SK-N-SH treated with all-trans-retinoic acid at 6 μM for 48 hours (cell line): ENCODE data around the gene AKNA.

Experiments used
- BACH2 ChIP-seq: fragments of 250-450 bp; sonication (Bioruptor Pico); IDR thresholded peaks from 2 replicates; pipeline ENCODE4 v1.9.0; 2021; ENCODE audit warnings: mild to moderate bottlenecking, borderline replicate concordance
- CREB5 ChIP-seq: fragments of 250-450 bp; sonication (Bioruptor Pico); IDR thresholded peaks from 2 replicates; pipeline ENCODE4 v1.5.1; 2020; ENCODE audit warnings: low read depth, mild to moderate bottlenecking, moderate library complexity
- GLIS3 ChIP-seq: fragments of 250-450 bp; sonication (Bioruptor Pico); IDR thresholded peaks from 2 replicates; pipeline ENCODE4 v1.5.0; 2020; ENCODE audit warnings: mild to moderate bottlenecking, moderate library complexity
- PATZ1 ChIP-seq: fragments of 250-450 bp; sonication (Bioruptor Pico); IDR thresholded peaks from 2 replicates; pipeline ENCODE4 v1.8.0; 2020; ENCODE audit warnings: mild to moderate bottlenecking, moderate library complexity, borderline replicate concordance
- PPARA ChIP-seq: fragments of 250-450 bp; sonication (Bioruptor Pico); IDR thresholded peaks from 2 replicates; pipeline ENCODE4 v1.5.0; 2020; ENCODE audit warnings: mild to moderate bottlenecking, borderline replicate concordance
- RARB ChIP-seq: fragments of 250-450 bp; sonication (Bioruptor Pico); IDR thresholded peaks from 2 replicates; pipeline ENCODE4 v1.8.0; 2021; ENCODE audit warnings: mild to moderate bottlenecking, moderate library complexity
- SNAI2 ChIP-seq: fragments of 250-450 bp; sonication (Bioruptor Pico); IDR thresholded peaks from 2 replicates; pipeline ENCODE4 v1.5.0; 2020; ENCODE audit warnings: mild to moderate bottlenecking, moderate library complexity
- TOX ChIP-seq: fragments of 250-450 bp; sonication (Bioruptor Pico); IDR thresholded peaks from 2 replicates; pipeline ENCODE4 v1.8.0; 2021; ENCODE audit warnings: mild to moderate bottlenecking, moderate library complexity, borderline replicate concordance
- ZC3H10 ChIP-seq: fragments of 250-450 bp; sonication (Bioruptor Pico); IDR thresholded peaks from 2 replicates; pipeline ENCODE4 v1.5.1; 2021; ENCODE audit warnings: mild to moderate bottlenecking, moderate library complexity
- ZFP3 ChIP-seq: fragments of 250-450 bp; sonication (Bioruptor Pico); IDR thresholded peaks from 2 replicates; pipeline ENCODE4 v1.5.0; 2020; ENCODE audit warnings: mild to moderate bottlenecking, moderate library complexity
- ZFP30 ChIP-seq: fragments of 450-650 bp; formaldehyde crosslinking; IDR thresholded peaks from 2 replicates; pipeline ENCODE4 v1.5.0; 2022; ENCODE audit warnings: mild to moderate bottlenecking, moderate library complexity
- ZNF565 ChIP-seq: fragments of 450-650 bp; formaldehyde crosslinking; conservative IDR thresholded peaks from 2 replicates; pipeline ENCODE4 v1.5.0; 2020; ENCODE audit warnings: low read depth, mild to moderate bottlenecking, moderate library complexity
- TF ChIP-seq, protein P1 (sequence below): fragments of 250-450 bp; sonication (Bioruptor Pico); IDR thresholded peaks from 2 replicates; pipeline ENCODE4 v1.8.0; 2021; ENCODE audit warnings: low read depth, mild to moderate bottlenecking, moderate library complexity, borderline replicate concordance

GRCh38 chr9:114374936-114375335 lies 12.8 kb downstream of the AKNA start:
- TF ChIP-seq ZFP3 (CRISPR knock-in tag): no peak
- TF ChIP-seq, protein P1, sequence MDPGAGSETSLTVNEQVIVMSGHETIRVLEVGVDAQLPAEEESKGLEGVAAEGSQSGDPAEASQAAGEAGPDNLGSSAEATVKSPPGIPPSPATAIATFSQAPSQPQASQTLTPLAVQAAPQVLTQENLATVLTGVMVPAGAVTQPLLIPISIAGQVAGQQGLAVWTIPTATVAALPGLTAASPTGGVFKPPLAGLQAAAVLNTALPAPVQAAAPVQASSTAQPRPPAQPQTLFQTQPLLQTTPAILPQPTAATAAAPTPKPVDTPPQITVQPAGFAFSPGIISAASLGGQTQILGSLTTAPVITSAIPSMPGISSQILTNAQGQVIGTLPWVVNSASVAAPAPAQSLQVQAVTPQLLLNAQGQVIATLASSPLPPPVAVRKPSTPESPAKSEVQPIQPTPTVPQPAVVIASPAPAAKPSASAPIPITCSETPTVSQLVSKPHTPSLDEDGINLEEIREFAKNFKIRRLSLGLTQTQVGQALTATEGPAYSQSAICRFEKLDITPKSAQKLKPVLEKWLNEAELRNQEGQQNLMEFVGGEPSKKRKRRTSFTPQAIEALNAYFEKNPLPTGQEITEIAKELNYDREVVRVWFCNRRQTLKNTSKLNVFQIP: no peak
- no peak for TF ChIP-seq ZC3H10 (CRISPR knock-in tag)
- TF ChIP-seq GLIS3 (CRISPR knock-in tag): no peak
- no peak for TF ChIP-seq ZNF565 (CRISPR knock-in tag)
- TF ChIP-seq PATZ1 (CRISPR knock-in tag): no peak
- no peak for TF ChIP-seq CREB5 (CRISPR knock-in tag)
- TF ChIP-seq ZFP30: no peak
- no peak for TF ChIP-seq SNAI2 (CRISPR knock-in tag)
- TF ChIP-seq TOX (CRISPR knock-in tag): no peak
- no peak for TF ChIP-seq RARB
- TF ChIP-seq BACH2 (CRISPR knock-in tag): no peak
- TF ChIP-seq PPARA (CRISPR knock-in tag): no peak
